Measurements from ENCODE around the gene TANC2.

The TANC2 gene

GRCh38 chr17:62998665-62999393 is 32.8 kb downstream of the TANC2 start:
- DNase-seq, result no peak
- intact Hi-C loops (cut with DNase I), result no loop called here

GRCh38 chr17:62999736-63000135 is 33.7 kb downstream of the TANC2 start:
- intact Hi-C loops (cut with DNase I), result no loop called here

DNA sequence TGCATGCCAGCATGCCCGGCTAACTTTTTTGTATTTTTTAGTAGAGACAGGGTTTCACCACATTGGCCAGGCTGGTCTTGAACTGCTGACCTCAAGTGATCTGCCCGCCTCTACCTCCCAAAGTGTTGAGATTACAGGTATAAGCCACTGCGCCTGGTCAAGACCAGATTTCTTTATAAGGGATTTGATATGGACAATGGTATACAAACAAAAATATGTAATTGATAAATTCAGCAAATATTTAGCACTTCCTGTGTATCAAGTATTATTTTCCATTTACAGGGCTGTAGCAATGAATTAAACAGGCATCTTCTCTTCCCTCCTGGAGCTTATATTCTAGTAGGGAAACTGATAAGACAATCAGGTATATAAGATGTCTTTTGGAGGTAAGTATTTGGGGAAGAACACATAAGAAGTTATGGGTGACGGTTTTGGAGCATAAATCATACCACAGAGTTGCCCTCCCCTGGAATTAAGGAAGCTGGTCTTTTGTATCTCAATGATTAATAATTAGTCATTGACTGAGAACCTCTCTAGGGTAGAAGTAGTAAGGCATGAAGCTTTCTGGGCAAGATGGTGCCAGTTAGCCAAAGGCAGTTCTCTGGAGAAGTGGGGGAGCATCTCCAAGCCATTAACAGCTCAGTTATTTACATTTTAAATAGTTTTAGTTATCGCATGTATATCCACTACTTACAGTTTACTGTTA is 35.8 kb downstream of the TANC2 start:
- no peak for DNase-seq
- intact Hi-C loops (cut with DNase I), result no loop called here

More at GRCh38 chr17:62999736-63000135, 33.7 kb downstream of the TANC2 start:
- DNase-seq, result no peak

DNA sequence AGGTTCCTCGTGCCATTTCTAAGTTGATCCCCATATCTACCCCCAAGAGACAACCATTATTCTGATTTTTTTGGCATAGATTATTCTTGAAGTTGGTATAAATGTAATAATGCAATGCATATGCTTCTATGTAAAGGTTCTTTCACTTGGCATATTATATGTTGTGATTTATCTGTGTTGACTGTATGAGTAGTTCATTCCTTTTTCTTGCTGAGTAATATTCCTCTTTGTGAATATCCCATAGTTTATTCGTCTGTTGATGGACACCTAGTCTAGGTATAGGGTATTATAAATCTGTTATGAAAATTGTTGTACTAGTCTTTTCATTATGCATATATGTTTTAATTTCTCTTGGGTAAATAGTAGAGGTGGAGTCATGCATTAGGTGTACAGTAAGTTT is 36.6 kb downstream of the TANC2 start:
- intact Hi-C loops (cut with DNase I), result no loop called here
- no peak for DNase-seq

GRCh38 chr17:63015824-63016223 is 49.8 kb downstream of the TANC2 start:
- intact Hi-C loops (cut with DNase I), result no loop called here
- DNase-seq, result no peak
